Fibroblast of skin of right biceps (primary cell): ENCODE data around the gene PSMA7.
A peak's percentile ranks its signal among the peaks of the same experiment; 100 is the strongest.
"Not testable (repeated sequence)": the region's sequence is repeated elsewhere in the genome, so short reads cannot be mapped to it uniquely, and the experiment has no call there.

Experiments
- DNase-seq: peaks from one replicate; pipeline ENCODE4 v3.0.0-alpha.2; 2013

Gene PSMA7

GRCh38 chr20:62151835-62152364 lies 8.7 kb upstream of the PSMA7 start:
- no peak for DNase-seq

DNA sequence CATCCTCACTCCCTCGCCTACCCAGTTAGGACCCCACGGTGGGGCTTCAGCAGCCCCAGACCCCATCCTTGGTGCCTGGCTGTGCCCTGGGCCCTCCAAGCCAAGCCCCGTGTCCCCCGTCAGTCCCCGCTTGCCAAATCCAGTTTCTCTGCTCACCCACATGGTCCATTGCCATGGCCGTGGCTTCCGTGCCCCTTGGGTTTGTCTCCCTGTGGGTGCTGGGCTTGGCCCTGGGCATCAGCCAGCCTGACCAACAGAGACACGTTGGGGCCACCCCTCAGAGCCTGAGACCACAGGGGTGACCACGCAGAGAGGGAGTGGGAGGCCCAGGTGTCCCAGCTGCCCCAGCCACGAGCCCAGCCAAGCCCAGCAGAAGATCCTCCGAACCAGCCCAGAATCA lies 8.0 kb upstream of the PSMA7 start:
- DNase-seq = no peak

DNA sequence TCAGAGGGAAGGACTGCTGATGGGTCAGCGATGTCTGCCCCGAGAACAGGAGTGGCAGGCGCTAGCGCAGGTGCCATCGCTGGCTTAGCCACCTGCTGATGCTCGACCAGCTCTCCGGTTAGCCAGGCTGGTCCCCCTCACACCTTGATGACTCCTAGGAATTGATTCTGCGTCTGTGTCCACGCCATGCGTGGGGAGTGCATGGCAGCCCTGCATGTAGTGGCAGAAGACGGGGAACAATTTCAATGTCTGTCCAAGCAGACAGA lies 7.0 kb upstream of the PSMA7 start:
- no peak for DNase-seq

DNA sequence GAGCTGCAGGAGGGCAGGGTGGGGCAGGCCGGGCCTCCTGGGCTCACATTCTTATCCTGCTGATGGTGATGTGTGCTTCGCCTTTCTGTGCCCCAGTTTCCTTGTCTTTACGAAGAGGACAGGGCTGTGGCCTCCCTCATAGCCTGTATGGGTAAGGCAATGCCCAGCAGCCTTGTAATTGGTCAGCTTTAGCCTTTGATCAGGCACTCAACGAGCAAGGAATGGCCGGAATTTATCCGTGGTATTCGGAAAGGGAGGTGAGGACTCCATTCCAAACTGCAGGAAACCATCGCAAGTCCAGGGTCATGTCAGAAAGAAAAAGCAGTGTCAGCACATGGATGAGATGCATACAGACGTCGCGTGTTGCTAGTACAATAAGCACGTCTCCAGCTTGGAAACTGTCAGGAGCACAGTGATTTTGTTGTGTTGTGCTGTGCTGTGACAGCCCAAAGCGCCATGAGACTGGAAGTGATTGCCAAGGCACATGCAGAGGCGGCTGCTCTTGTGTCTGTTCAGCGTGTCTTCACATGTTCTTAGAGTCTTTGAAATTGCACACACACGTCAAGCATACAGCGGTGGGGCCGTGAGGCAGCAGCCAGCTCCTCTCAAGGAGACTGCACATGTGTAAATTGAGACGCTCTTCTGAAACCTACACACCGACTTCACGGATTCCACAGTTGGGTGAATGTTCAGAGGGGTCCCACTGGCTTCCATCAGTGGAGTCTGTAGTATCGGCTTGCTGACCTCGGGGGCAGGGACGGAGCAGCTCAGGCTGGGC lies 6.5 kb upstream of the PSMA7 start:
- DNase-seq = peak; percentile 38

DNA sequence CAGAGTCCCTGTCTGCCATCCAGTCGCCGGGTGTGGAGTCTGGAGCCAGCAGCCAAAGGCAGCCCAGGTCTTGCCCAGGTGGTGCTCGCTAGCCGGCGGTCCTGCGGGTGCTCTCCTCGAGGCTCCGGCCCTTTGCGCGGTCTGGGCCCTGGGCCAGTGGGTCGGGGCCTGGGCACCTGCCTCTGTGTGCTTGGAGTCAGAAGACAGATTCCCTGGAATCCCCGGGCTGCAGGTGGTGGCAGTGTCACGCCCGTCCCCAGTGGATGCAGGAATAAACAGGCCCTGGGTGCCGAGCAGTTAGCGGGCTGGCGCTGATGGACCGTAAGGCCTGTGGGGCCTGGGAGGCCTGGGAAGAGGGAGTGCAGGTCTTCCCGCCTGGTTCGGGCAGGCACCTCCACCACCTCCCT lies 5.7 kb upstream of the PSMA7 start:
- DNase-seq = no peak

DNA sequence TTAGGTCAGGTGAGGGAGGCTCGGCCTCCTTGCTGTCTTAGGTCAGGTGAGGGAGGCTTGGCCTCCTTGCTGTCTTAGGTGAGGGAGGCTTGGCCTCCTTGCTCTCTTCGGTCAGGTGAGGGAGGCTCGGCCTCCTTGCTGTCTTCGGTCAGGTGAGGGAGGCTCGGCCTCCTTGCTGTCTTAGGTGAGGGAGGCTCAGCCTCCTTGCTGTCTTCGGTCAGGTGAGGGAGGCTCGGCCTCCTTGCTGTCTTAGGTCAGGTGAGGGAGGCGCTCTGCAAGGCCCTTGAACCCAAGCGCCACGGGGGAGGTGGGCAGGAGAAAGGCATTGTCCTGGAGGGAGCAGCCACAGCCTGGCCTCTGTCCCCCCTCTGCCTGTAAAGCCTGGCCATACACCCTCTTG lies 5.2 kb upstream of the PSMA7 start:
- DNase-seq = not testable (repeated sequence)

- DNase-seq = no peak
These were observed 4.3 kb upstream of the PSMA7 start for GRCh38 chr20:62147528-62147927.

- DNase-seq = no peak
These were observed 3.9 kb upstream of the PSMA7 start for GRCh38 chr20:62147125-62147524.

- no peak for DNase-seq
These were observed 3.0 kb upstream of the PSMA7 start for GRCh38 chr20:62146019-62146755.

- no peak for DNase-seq
These were observed 2.5 kb upstream of the PSMA7 start for GRCh38 chr20:62145688-62146018.

DNA sequence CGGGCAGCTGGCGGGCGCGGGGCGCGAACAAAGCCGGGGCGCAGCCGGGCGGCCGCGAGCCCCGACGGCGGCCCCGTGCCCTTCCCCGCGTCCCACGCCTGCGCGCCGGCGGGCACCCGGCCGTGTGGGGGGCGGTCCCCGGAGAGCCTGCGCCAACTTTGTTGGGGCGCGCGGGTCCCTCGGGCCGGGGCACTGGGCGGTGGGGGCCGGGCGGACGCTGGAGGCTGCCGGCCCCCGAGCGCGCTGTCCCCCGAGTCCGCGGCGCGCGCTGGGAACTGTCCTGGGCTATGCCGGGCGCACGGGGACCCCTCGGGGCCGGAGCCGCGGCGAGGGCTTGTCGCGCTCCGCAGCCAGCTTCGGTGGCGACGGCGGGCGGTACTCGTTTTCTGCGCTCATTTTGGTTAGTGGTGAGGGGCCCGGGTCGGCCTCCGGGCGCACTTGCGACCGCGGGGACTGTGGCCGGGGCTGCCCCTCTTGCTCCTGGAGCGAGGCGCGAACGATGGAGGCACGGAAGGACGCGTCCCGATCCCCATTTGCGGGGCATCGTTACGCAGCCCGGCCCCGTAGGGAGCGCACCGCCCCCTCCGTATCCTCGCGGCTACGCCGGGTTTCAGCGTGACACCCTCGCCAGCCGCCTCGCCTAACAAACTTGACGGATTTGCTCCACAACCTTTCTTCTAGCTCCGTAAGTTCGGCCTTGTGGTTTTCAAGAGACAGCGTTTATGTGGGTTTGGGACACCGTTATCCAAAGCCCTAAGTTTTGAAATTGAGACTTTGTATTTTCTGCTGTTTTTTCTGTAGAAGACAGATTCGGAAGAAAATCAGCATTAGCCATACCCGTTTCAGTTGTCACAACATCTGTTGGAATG lies 997 bp upstream of the PSMA7 start:
- DNase-seq = peak; percentile 63

- no peak for DNase-seq
These were observed 728 bp downstream of the PSMA7 start for GRCh38 chr20:62142252-62143080.

DNA sequence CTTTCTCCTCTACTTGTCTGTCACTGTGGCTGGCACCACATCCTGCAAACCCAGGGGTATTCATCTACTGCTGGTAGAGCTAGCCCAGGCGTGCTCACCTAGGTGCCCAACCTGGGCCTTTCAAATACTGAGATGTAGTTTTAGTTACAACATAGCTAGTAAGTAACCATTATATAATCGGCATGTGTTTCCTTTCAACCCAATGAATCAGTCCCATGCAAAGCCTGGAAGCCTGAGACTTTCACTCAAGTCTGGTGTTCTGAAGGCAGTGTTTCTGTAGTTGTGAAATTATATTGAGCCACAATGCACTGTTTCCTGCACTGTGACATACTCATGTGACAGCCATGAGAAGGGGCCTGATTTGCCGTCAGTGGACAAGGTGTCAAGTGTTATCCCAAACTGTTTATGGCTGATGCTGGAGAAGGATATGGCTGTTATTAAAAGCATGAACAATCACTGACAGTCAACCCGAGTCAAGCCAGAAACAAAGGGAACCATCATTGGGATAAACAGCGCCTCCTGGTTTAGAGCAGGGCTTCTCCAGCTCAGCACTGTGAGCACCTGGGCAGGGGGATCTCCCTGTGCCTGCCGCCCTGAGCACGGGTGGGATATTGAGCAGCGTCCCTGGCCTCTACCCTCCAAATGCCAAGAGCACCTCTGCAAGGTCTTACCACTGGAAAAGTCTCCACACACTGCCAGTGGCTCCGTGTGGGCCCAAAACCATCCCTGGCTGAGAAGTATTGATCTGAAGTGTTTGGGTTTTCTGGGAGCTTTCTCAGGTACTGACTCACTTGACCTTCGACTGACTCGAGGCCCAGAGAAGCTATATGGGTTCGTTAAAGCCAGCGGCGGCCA lies 1.6 kb downstream of the PSMA7 start:
- peak; percentile 32 for DNase-seq

- no peak for DNase-seq
These were observed 2.2 kb downstream of the PSMA7 start for GRCh38 chr20:62141043-62141396.

DNA sequence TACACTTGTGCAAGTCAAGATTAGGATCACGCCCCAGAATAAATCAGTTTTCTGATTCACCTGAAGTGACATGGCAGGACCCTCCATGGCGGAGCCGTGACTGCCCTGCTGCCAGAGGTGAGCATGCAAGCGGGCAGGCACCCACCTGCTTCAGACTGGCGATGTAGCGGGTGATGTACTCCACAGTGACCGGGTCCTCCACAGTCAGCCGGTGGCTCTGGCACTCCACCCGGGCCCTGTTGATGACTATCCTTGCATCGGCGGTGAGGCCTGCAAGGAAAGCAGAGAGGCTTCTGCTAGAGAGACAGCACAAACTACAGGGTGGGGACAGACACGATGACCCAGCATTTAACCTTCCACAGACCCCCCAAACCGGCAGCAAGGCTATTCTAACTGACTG lies 3.6 kb downstream of the PSMA7 start:
- DNase-seq = no peak

GRCh38 chr20:62138912-62139311 lies 4.3 kb downstream of the PSMA7 start:
- DNase-seq = no peak

- no peak for DNase-seq
These were observed 5.0 kb downstream of the PSMA7 start for GRCh38 chr20:62138204-62138543.

- no peak for DNase-seq
These were observed 5.6 kb downstream of the PSMA7 start for GRCh38 chr20:62137478-62138203.

GRCh38 chr20:62137092-62137384 lies 6.2 kb downstream of the PSMA7 start:
- no peak for DNase-seq

GRCh38 chr20:62136283-62137091 lies 6.7 kb downstream of the PSMA7 start:
- peak; percentile 55 for DNase-seq
